GM19025 (cell line): ENCODE measurements around the gene KCTD2.
A peak's percentile ranks its signal among the peaks of the same experiment; 100 is the strongest.

Experiments used
- ATAC-seq: cut with Tn5 transposase; IDR thresholded peaks from one replicate; pipeline ENCODE4 v1.9.1; 2021; ENCODE audit warnings: mild to moderate bottlenecking, low read depth, moderate library complexity; ENCODE audit not compliant: unreplicated experiment

Gene KCTD2

GRCh38 chr17:75093548-75094158 lies 46.6 kb downstream of the KCTD2 start:
- ATAC-seq: no peak

- ATAC-seq: no peak
Observed at GRCh38 chr17:75094871-75095399, 47.9 kb downstream of the KCTD2 start.

- no peak for ATAC-seq
Observed at GRCh38 chr17:75096082-75096625, 49.1 kb downstream of the KCTD2 start.

GRCh38 chr17:75097865-75098264 lies 50.8 kb downstream of the KCTD2 start:
- ATAC-seq: no peak

GRCh38 chr17:75098861-75099260 lies 51.8 kb downstream of the KCTD2 start:
- ATAC-seq: no peak

GRCh38 chr17:75099881-75100595 lies 53.0 kb downstream of the KCTD2 start:
- no peak for ATAC-seq

GRCh38 chr17:75102385-75102821 lies 55.4 kb downstream of the KCTD2 start:
- ATAC-seq: no peak

- ATAC-seq: no peak
Observed at GRCh38 chr17:75103601-75104554, 56.9 kb downstream of the KCTD2 start.

- ATAC-seq: no peak
Observed at GRCh38 chr17:75105126-75106080, 58.4 kb downstream of the KCTD2 start.

GRCh38 chr17:75108193-75108592 lies 61.2 kb downstream of the KCTD2 start:
- no peak for ATAC-seq

GRCh38 chr17:75109046-75109406 lies 62.0 kb downstream of the KCTD2 start:
- no peak for ATAC-seq

GRCh38 chr17:75109407-75110233 lies 62.6 kb downstream of the KCTD2 start, which contains the start of gene ARMC7:
Gene ARMC7, plus strand, starts transcription at chr17:75109969. Its CDS starts 320 bp downstream, at chr17:75110289.
- ATAC-seq: peak; percentile 70

- no peak for ATAC-seq
Observed at GRCh38 chr17:75110234-75110937, 63.4 kb downstream of the KCTD2 start.

GRCh38 chr17:75111777-75112335 lies 64.8 kb downstream of the KCTD2 start:
- ATAC-seq: no peak

GRCh38 chr17:75113798-75114551 lies 67.0 kb downstream of the KCTD2 start:
- peak; percentile 40 for ATAC-seq

GRCh38 chr17:75114552-75115314 lies 67.7 kb downstream of the KCTD2 start:
- ATAC-seq: no peak
